Naive thymus-derived CD4-positive, alpha-beta T cell (primary cell): ENCODE measurements around the gene GRIK4. TPM values are rescaled to one million over a fixed set of nuclear protein-coding genes. Genes with fewer than 3 reads are reported as not detected.

ENCODE experiments used
- ATAC-seq: fragments of 150-1000 bp; cut with Tn5 transposase; 2 replicates; pipeline ENCODE4 v1.10.0; 2021; ENCODE audit warnings: mild to moderate bottlenecking, moderate library complexity
- CTCF ChIA-PET: fragments of 350-600 bp; sonication (Branson Sonifier 250); formaldehyde crosslinking; loops from one replicate; lab custom pipeline; 2021; ENCODE audit warnings: antibody characterized with exemption; lab: Charles Lee
- POLR2A ChIA-PET: fragments of 350-600 bp; sonication (Branson Sonifier 250); formaldehyde crosslinking; loops from one replicate; lab custom pipeline; 2021; ENCODE audit warnings: antibody characterized with exemption, inconsistent platforms; lab: Charles Lee
- DNase-seq, 9 donors: peaks; one replicate each; pipeline versions ENCODE4 v3.0.0 to v3.0.0-alpha.2; 2020 to 2022; ENCODE audit warnings: mixed read lengths in 1 of 9
- H3K27ac ChIP-seq: one replicate; pipeline ENCODE4 v1.7.0; 2013; ENCODE audit warnings: mild to moderate bottlenecking, low read depth, low read length, moderate library complexity
- H3K27me3 ChIP-seq, 2 donors: one replicate each; pipeline ENCODE4 v1.7.0; 2013; ENCODE audit warnings: low read length in 2 of 2, mild to moderate bottlenecking in 2 of 2, moderate library complexity in 2 of 2; ENCODE audit not compliant: control insufficient read depth in 2 of 2, insufficient read depth in 2 of 2
- H3K36me3 ChIP-seq, 3 experiments: 1 replicate in 2 of 3; 2 replicates in 1 of 3; pipeline ENCODE4 v1.7.0; 2013; ENCODE audit warnings: low read length in 3 of 3, mild to moderate bottlenecking in 3 of 3, moderate library complexity in 1 of 3; ENCODE audit not compliant: insufficient read depth in 3 of 3, control insufficient read depth in 2 of 3
- H3K4me1 ChIP-seq, 2 donors: one replicate each; pipeline ENCODE4 v1.7.0; 2013; ENCODE audit warnings: low read length in 2 of 2, mild to moderate bottlenecking in 2 of 2, moderate library complexity in 1 of 2; ENCODE audit not compliant: control insufficient read depth in 2 of 2, insufficient read depth in 2 of 2
- H3K4me3 ChIP-seq: 2 replicates; pipeline ENCODE4 v1.7.0; 2013; ENCODE audit warnings: mild to moderate bottlenecking, low read length
- H3K9me3 ChIP-seq, 3 experiments: 1 replicate in 2 of 3; 2 replicates in 1 of 3; pipeline ENCODE4 v1.7.0; 2013; ENCODE audit warnings: low read length in 3 of 3; ENCODE audit not compliant: control insufficient read depth in 2 of 3
- H3K27ac Mint-ChIP-seq, 9 donors: one replicate each; pipeline ENCODE4 v1.8.0; 2020 to 2022; ENCODE audit warnings: mixed read lengths in 9 of 9, mild to moderate bottlenecking in 8 of 9, moderate library complexity in 5 of 9, inconsistent platforms in 2 of 9
- H3K27me3 Mint-ChIP-seq, 5 donors: one replicate each; pipeline ENCODE4 v1.8.0; 2021 to 2022; ENCODE audit warnings: mixed read lengths in 5 of 5, mild to moderate bottlenecking in 1 of 5
- H3K36me3 Mint-ChIP-seq, 5 donors: one replicate each; pipeline ENCODE4 v1.8.0; 2020 to 2022; ENCODE audit warnings: mixed read lengths in 5 of 5, mild to moderate bottlenecking in 3 of 5, inconsistent platforms in 1 of 5
- H3K4me1 Mint-ChIP-seq, 7 donors: one replicate each; pipeline ENCODE4 v1.8.0; 2020 to 2022; ENCODE audit warnings: mixed read lengths in 7 of 7, mild to moderate bottlenecking in 3 of 7, inconsistent platforms in 1 of 7
- H3K4me3 Mint-ChIP-seq, 10 donors: one replicate each; pipeline ENCODE4 v1.8.0; 2020 to 2022; ENCODE audit warnings: mild to moderate bottlenecking in 10 of 10, mixed read lengths in 10 of 10, moderate library complexity in 6 of 10, inconsistent platforms in 2 of 10
- H3K9me3 Mint-ChIP-seq, 11 donors: one replicate each; pipeline ENCODE4 v1.8.0; 2020 to 2022; ENCODE audit warnings: mixed read lengths in 11 of 11, mild to moderate bottlenecking in 4 of 11, inconsistent platforms in 1 of 11, moderate library complexity in 1 of 11
- intact Hi-C, 2 donors: fragments of 100-400 bp; cut with micrococcal nuclease; formaldehyde crosslinking; loops; one replicate each; pipeline ENCODE4 v1.15.1; 2023
- polyA plus RNA-seq, 2 donors: library from polyadenylated mRNA; unstranded; fragments of 300-500 nt; fragmentation: Illumina TruSeq; gene quantifications; one replicate each; pipeline ENCODE4 v1.2.3, GENCODE V29; 2021
- total RNA-seq, 6 experiments: library from RNA in 5 of 6; stranded (reverse) in 5 of 6; gene quantifications; 1 replicate in 5 of 6; 2 replicates in 1 of 6; pipeline ENCODE4 v1.2.3 and lab custom pipeline; 2021 to 2026

Gene GRIK4
- total and polyA plus RNA-seq, 7 experiments from 2014 or later = 0.93 to 3.8 TPM; not detected in 5

DNA sequence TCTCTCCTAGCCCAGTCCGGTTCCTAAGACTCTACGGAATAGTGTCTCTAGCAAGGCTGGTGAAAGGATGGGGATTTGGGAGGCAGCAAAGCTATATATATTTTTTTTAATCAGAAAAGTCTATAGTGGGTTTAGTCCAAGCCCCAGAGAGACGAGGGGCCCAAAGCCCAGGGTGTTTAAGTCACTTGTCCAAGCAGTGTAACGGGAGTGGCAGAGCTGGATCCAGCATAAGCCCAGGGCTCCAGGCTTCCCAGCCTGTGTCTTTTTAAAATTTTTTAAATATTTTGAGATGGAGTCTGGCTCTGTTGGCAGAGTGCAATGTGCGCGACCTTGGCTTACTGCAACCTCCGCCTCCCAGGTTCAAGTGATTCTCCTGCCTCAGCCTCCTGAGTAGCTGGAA lies 6.8 kb downstream of the GRIK4 start:
- Mint-ChIP-seq H3K9me3 (peaks cover 0 to 3% (median 0%) of the 10 kb centered on the region in 11 donors), H3K27ac (no peak overlapping the region), H3K4me3 (no peak overlapping the region), H3K36me3 (no peaks in the 10 kb centered on the region), H3K27me3 (peaks cover 27 to 61% (median 40%) of the 10 kb centered on the region in 5 donors), H3K4me1 (peaks cover 0 to 5% (median 0%) of the 10 kb centered on the region in 7 donors)
- H3K4me3 ChIP-seq = no peak overlapping the region
- ChIA-PET POLR2A (no interaction called here), CTCF (no interaction called here)
- H3K27me3 ChIP-seq = no peaks in the 10 kb centered on the region
- H3K36me3 ChIP-seq = no peaks in the 10 kb centered on the region
- no peak for ATAC-seq
- no peak for DNase-seq
- no peaks in the 10 kb centered on the region for H3K4me1 ChIP-seq
- no peaks in the 10 kb centered on the region for H3K9me3 ChIP-seq
- H3K27ac ChIP-seq = no peak overlapping the region
- intact Hi-C loops = no loop called here

DNA sequence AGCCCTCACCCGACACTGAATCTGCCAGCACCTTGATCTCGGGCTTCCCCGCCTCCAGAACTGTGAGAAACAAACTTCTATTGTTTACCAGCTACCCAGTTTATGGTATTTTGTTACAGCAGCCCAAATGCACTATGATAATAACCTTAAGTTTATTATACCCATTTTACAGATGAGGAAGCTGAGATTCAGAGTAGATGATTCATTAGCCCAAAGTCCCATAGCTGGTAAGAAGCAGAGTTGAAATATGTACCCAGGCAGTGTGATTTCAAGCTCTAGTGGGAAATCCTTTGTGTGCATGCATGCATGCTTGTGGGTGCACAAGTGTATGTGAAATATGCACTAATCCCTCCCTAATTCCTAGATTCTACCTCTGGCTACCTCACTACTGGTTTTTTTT lies 7.9 kb downstream of the GRIK4 start:
- CTCF ChIA-PET = no interaction called here
- H3K27me3 ChIP-seq = no peaks in the 10 kb centered on the region
- H3K36me3 ChIP-seq = no peaks in the 10 kb centered on the region
- H3K4me1 ChIP-seq = no peaks in the 10 kb centered on the region
- no peak overlapping the region for H3K27ac ChIP-seq
- Mint-ChIP-seq H3K27ac (no peak overlapping the region), H3K9me3 (peaks cover 0 to 3% (median 0%) of the 10 kb centered on the region in 11 donors), H3K27me3 (peaks cover 27 to 56% (median 33%) of the 10 kb centered on the region in 5 donors), H3K4me3 (no peak overlapping the region), H3K36me3 (no peaks in the 10 kb centered on the region), H3K4me1 (peaks cover 0 to 6% (median 0%) of the 10 kb centered on the region in 7 donors)
- intact Hi-C loops = no loop called here
- H3K4me3 ChIP-seq = no peak overlapping the region
- DNase-seq = no peak
- POLR2A ChIA-PET = interaction anchor here (0.6 kb wide), 1 partner anchor 679 kb away, joined by 3 read pairs; no protein-coding TSS in a partner anchor
- H3K9me3 ChIP-seq = no peaks in the 10 kb centered on the region
- ATAC-seq = no peak

DNA sequence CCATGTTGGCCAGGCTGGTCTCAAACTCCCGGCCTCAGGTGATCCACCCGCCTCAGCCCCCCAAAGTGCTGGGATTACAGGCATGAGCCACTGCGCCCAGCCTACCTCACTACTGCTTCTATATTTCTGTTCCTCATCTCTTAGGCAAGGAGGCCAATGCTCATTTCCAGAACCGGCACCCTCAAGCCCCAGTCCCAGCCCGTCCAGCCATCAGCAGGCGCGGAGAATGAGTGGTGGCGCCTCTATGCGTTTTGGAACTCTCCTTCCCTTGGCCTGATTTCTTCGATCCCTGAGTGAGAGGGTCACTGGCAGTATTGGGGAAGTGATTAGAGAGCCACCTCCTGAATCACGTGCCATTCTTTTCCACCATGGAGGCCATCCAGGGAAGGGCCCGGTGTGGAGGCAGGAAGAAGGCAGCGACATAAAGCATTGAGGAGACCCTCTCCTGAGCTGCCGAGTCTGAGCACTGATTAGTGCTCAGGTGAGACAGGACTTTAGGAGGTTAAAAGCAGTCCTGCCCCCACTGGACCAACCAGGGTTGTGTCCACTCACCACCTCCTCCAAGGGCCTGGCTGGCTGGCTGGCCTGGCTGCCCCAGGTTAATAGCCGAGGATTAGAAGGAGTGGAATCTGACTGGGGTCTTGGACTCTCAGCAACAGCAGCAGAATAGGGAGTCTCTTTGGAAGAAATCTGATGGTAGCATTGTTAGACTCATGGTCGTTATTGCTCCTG lies 8.7 kb downstream of the GRIK4 start:
- CTCF ChIA-PET = no interaction called here

DNA sequence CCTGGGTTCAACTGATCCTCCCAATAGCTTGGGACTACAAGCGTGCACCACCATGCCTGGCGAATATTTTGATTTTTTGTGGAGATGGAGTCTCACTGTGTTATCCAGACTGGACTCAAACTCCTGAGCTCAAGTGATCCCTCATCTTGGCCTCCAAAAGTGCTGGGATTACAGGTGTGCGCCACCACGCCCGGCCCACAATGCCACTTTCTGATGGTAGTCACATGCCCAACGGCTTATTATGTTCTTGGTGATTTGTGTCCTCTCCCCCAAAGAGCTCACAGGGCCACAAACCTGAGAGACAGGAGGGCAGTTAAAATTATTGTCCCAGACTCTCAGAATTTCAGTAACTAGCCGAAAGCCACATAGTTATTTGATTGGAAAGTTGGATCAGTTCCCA lies 9.6 kb downstream of the GRIK4 start:
- Histone ChIP-seq H3K36me3 (no peaks in the 10 kb centered on the region), H3K4me3 (no peak overlapping the region), H3K4me1 (no peaks in the 10 kb centered on the region), H3K27ac (no peak overlapping the region), H3K27me3 (no peaks in the 10 kb centered on the region), H3K9me3 (no peaks in the 10 kb centered on the region)
- ChIA-PET POLR2A (no interaction called here), CTCF (no interaction called here)
- no peak for DNase-seq
- peaks cover 16 to 54% (median 17%) of the 10 kb centered on the region in 5 donors for H3K27me3 Mint-ChIP-seq
- no peak overlapping the region for H3K4me3 Mint-ChIP-seq
- intact Hi-C loops = no loop called here
- peaks cover 0 to 3% (median 0%) of the 10 kb centered on the region in 11 donors for H3K9me3 Mint-ChIP-seq
- ATAC-seq = no peak
- H3K27ac Mint-ChIP-seq = no peak overlapping the region
- H3K4me1 Mint-ChIP-seq = peaks cover 0 to 6% (median 0%) of the 10 kb centered on the region in 7 donors
- no peaks in the 10 kb centered on the region for H3K36me3 Mint-ChIP-seq

More for the DNA sequence above, 8.7 kb downstream of the GRIK4 start:
- no peak for ATAC-seq
- no peak overlapping the region for H3K4me3 ChIP-seq
- no peaks in the 10 kb centered on the region for H3K27me3 ChIP-seq
- H3K27ac ChIP-seq = no peak overlapping the region
- H3K36me3 ChIP-seq = no peaks in the 10 kb centered on the region
- Mint-ChIP-seq H3K4me1 (peaks cover 0 to 7% (median 0%) of the 10 kb centered on the region in 7 donors), H3K4me3 (no peak overlapping the region), H3K27me3 (peaks cover 25 to 56% (median 26%) of the 10 kb centered on the region in 5 donors), H3K9me3 (peaks cover 0 to 3% (median 0%) of the 10 kb centered on the region in 11 donors), H3K27ac (no peak overlapping the region), H3K36me3 (no peaks in the 10 kb centered on the region)
- POLR2A ChIA-PET = no interaction called here
- DNase-seq = no peak
- no peaks in the 10 kb centered on the region for H3K9me3 ChIP-seq
- H3K4me1 ChIP-seq = no peaks in the 10 kb centered on the region
- intact Hi-C loops = no loop called here

DNA sequence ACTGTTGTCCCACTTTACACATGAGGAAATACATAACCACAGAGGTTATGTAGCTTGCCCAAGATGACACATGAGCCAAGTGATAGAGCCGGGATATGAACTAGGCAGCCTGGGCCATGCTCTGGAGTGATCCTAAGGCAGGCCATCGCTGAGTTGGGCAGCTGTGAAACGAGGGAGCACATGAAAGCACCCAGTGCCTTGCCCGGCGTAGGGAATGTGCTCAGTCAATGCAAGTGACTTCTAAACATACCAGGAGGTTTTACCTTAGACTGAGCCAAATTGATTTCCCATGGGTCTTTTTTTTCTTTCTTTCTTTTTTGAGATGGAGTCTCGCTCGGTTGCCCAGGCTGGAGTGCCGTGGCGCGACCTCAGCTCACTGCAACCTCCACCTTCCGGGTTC lies 10.5 kb downstream of the GRIK4 start:
- Mint-ChIP-seq H3K9me3 (peaks cover 0 to 2% (median 0%) of the 10 kb centered on the region in 11 donors), H3K27me3 (peaks cover 9 to 57% (median 13%) of the 10 kb centered on the region in 5 donors), H3K4me1 (peaks cover 0 to 2% (median 0%) of the 10 kb centered on the region in 7 donors), H3K27ac (no peak overlapping the region), H3K4me3 (no peak overlapping the region), H3K36me3 (no peaks in the 10 kb centered on the region)
- CTCF ChIA-PET = no interaction called here
- Histone ChIP-seq H3K27ac (no peak overlapping the region), H3K4me1 (no peaks in the 10 kb centered on the region), H3K27me3 (no peaks in the 10 kb centered on the region), H3K36me3 (no peaks in the 10 kb centered on the region), H3K9me3 (no peaks in the 10 kb centered on the region), H3K4me3 (no peak overlapping the region)
- ATAC-seq (no peak), DNase-seq (no peak)
- intact Hi-C loops = no loop called here
- POLR2A ChIA-PET = no interaction called here

DNA sequence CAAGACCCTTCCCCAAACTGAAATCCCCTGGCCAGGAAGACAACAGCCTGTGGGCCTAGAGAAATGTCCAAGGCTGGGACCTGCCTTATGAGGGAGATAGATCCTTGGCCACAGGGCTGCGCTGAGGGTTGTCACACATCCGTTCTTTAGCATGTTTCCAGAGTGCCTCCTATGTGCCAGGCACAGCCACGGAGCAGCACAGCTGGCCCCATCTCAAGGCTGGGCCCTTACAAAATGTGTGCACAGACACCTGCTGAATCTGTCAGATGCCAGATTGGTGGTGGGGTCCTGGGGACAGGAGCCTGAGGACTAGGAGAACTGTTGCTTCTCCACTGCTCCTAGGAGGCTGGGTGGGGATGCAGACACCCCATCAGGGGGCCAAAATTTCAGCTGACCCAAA lies 11.2 kb downstream of the GRIK4 start:
- ATAC-seq (no peak), DNase-seq (no peak)

More for the DNA sequence above, 11.2 kb downstream of the GRIK4 start:
- intact Hi-C loops = no loop called here
- H3K27me3 Mint-ChIP-seq = peaks cover 6 to 51% (median 13%) of the 10 kb centered on the region in 5 donors
- CTCF ChIA-PET = no interaction called here
- POLR2A ChIA-PET = no interaction called here
- H3K9me3 Mint-ChIP-seq = peaks cover 0 to 2% (median 0%) of the 10 kb centered on the region in 11 donors
- H3K4me1 Mint-ChIP-seq = peaks cover 0 to 2% (median 0%) of the 10 kb centered on the region in 7 donors
- H3K4me3 Mint-ChIP-seq = no peak overlapping the region
- Histone ChIP-seq H3K27ac (no peak overlapping the region), H3K27me3 (no peaks in the 10 kb centered on the region), H3K4me3 (no peak overlapping the region), H3K4me1 (no peaks in the 10 kb centered on the region), H3K9me3 (no peaks in the 10 kb centered on the region), H3K36me3 (no peaks in the 10 kb centered on the region)
- no peak overlapping the region for H3K27ac Mint-ChIP-seq
- H3K36me3 Mint-ChIP-seq = no peaks in the 10 kb centered on the region
